SK-N-SH (cell line): ENCODE measurements around the gene TEX28.

ENCODE experiments used
- CTCF ChIP-seq: fragments of 200-600 bp; sonication (generic); IDR thresholded peaks from 2 replicates; pipeline ENCODE4 v1.6.1; 2017; ENCODE audit warnings: antibody characterized with exemption, mild to moderate bottlenecking, moderate library complexity
- EP300 ChIP-seq, 2 experiments: IDR thresholded peaks; 2 replicates each; pipeline versions ENCODE4 v1.4.0 to v1.6.1; 2012; ENCODE audit warnings: borderline replicate concordance in 1 of 2, low read depth in 1 of 2, low read length in 1 of 2
- EZH2phosphoT487 ChIP-seq: fragments of 200-600 bp; sonication (generic); IDR thresholded peaks from 2 replicates; pipeline ENCODE4 v1.6.1; 2017; ENCODE audit warnings: low read depth, mixed run types, mild to moderate bottlenecking, antibody characterized with exemption, moderate library complexity, borderline replicate concordance
- FOXJ3 ChIP-seq: sonication (generic); formaldehyde crosslinking; IDR thresholded peaks from 2 replicates; pipeline ENCODE4 v1.5.1; 2020; ENCODE audit warnings: mild to moderate bottlenecking, missing genetic modification reagents
- IRF3 ChIP-seq: fragments of 150-350 bp; IDR thresholded peaks from 2 replicates; pipeline ENCODE4 v1.6.1; 2016; ENCODE audit warnings: mild to moderate bottlenecking, low read depth, low read length
- MAX ChIP-seq: IDR thresholded peaks from 2 replicates; pipeline ENCODE4 v1.4.0; 2012; ENCODE audit warnings: low read depth
- NFIC ChIP-seq: IDR thresholded peaks from 2 replicates; pipeline ENCODE4 v1.4.0; 2012; ENCODE audit warnings: borderline replicate concordance
- POLR2AphosphoS5 ChIP-seq: IDR thresholded peaks from 2 replicates; pipeline ENCODE4 v1.6.1; 2012; ENCODE audit warnings: low read depth, low read length
- REST ChIP-seq: IDR thresholded peaks from 2 replicates; pipeline ENCODE4 v1.6.1; 2012; ENCODE audit warnings: mild to moderate bottlenecking, low read depth, low read length, moderate library complexity
- SIN3A ChIP-seq: IDR thresholded peaks from 2 replicates; pipeline ENCODE4 v1.6.1; 2012; ENCODE audit warnings: low read depth, mild to moderate bottlenecking, low read length, moderate library complexity, borderline replicate concordance
- TAF1 ChIP-seq: IDR thresholded peaks from 2 replicates; pipeline ENCODE4 v1.6.1; 2012; ENCODE audit warnings: low read depth, mild to moderate bottlenecking, low read length, moderate library complexity, borderline replicate concordance
- USF1 ChIP-seq: IDR thresholded peaks from 2 replicates; pipeline ENCODE4 v1.4.0; 2012; ENCODE audit warnings: low read depth, borderline replicate concordance
- USF2 ChIP-seq: fragments of 150-350 bp; IDR thresholded peaks from 2 replicates; pipeline ENCODE4 v1.6.1; 2017; ENCODE audit warnings: antibody characterized with exemption, low read length, low read depth, borderline replicate concordance
- YY1 ChIP-seq: IDR thresholded peaks from 2 replicates; pipeline ENCODE4 v1.4.0; 2012; ENCODE audit warnings: low read depth, mild to moderate bottlenecking

GRCh38 chrX:154317391-154317995 is 22.6 kb upstream of the TEX28 start:
- TF ChIP-seq CTCF, result peak; percentile 63
- TF ChIP-seq EP300 (IDR thresholded peaks at IDR 0.05; ENCODE audit: borderline replicate concordance in 1 of 2, low read depth in 1 of 2, low read length in 1 of 2), result no peak
- no peak for TF ChIP-seq YY1
- no peak for TF ChIP-seq EZH2phosphoT487
- TF ChIP-seq USF2, result no peak
- no peak for TF ChIP-seq FOXJ3 (CRISPR knock-in tag)
- TF ChIP-seq SIN3A, result no peak
- no peak for TF ChIP-seq MAX
- no peak for TF ChIP-seq NFIC
- no peak for TF ChIP-seq TAF1
- TF ChIP-seq USF1, result no peak
- TF ChIP-seq REST, result no peak
- TF ChIP-seq IRF3, result no peak
- TF ChIP-seq POLR2AphosphoS5, result no peak
